ENCODE measurements around the gene IRAK2. TPM values are rescaled to one million over a fixed set of nuclear protein-coding genes. Genes with fewer than 3 reads are reported as not detected.
A peak's percentile ranks its signal among the peaks of the same experiment; 100 is the strongest.

The IRAK2 gene
- polyA plus RNA-seq, 6 donors from 2014 or later, result 8.2 to 12.6 (median 10.1) TPM

- H3K4me3 Mint-ChIP-seq, result peak overlapping the region in 1 of 8 donors; percentile 61
Observed at GRCh38 chr3:10187290-10187876, 22.7 kb downstream of the IRAK2 start.

DNA sequence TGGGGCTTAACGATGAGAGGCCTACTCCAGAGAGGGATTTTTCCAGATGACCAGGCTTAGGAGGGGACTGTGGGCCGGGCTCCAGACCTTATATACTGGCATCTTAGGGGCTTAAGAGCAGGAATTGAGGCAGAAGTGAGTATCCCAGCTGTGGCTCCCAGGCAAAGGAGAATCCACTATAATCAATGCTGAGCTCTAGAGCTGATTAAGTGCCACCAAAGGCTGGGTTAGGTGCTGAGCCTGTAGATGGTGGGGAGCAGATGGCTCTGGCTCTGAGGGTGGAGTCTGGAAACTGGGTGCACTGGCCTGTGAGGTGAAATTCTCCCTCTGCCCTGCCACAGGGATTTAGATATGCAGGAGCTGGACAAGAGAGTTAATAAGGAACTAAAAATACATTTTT, 23.2 kb downstream of the IRAK2 start:
- H3K9me3 Mint-ChIP-seq, result no peaks in the 10 kb centered on the region
- H3K27me3 Mint-ChIP-seq, result no peaks in the 10 kb centered on the region
- peaks cover 0 to 5% of the 10 kb centered on the region in 2 donors for H3K36me3 Mint-ChIP-seq
- no peak for ATAC-seq (ENCODE audit: low read depth in 2 of 2)
- peaks cover 45 to 80% (median 69%) of the 10 kb centered on the region in 3 donors for H3K4me1 Mint-ChIP-seq
- DNase-seq, result no peak
- H3K27ac Mint-ChIP-seq, result peak overlapping the region in 5 of 6 donors; percentile 8 to 93 (median 75)
- peak overlapping the region in 2 of 8 donors; percentile 23 to 66 for H3K4me3 Mint-ChIP-seq

More at GRCh38 chr3:10187290-10187876, 22.7 kb downstream of the IRAK2 start:
- ATAC-seq (ENCODE audit: low read depth in 2 of 2), result no peak
- Mint-ChIP-seq H3K36me3 (peaks cover 0 to 5% of the 10 kb centered on the region in 2 donors), H3K27me3 (no peaks in the 10 kb centered on the region), H3K27ac (peak overlapping the region; percentile 6 to 93 (median 64)), H3K9me3 (no peaks in the 10 kb centered on the region), H3K4me1 (peaks cover 39 to 80% (median 64%) of the 10 kb centered on the region in 3 donors)
- no peak for DNase-seq

DNA sequence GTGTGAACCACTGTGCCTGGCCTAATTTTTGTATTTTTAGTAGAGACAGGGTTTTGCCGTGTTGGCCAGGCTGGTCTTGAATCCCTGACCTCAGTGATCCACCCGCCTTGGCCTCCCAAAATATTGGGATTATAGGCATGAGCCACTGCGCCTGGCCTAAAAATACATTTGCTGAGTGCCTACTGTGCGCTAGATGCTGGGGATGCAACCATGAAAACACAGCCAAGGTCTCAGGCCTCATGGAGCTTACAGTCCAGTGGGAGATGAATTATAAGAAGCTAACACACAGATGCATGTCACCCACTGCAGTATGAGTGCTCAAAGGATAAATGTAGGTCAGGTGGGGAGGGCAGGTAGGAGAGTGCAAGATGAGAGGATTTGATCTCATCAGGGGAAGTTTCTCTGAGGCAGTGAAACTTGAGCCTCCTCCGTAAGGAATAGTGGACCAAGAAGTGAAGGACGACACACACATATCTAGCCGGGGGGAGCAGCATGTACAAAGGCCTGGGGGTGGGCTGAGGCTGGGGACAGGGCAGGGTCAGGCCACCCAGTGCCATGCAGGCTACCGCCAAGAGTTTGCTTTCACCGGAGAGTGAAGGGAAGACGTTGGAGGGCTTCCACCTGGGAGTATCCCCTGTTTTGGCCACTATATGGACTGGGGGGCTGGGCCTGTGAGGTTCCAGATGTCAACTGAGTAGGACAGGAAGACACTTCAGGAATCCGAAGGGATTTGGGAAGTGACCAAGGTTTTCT, 24.3 kb downstream of the IRAK2 start:
- H3K27ac Mint-ChIP-seq, result peak overlapping the region; percentile 79 to 94 (median 86)
- H3K4me1 Mint-ChIP-seq, result peaks cover 55 to 82% (median 75%) of the 10 kb centered on the region in 3 donors
- H3K27me3 Mint-ChIP-seq, result no peaks in the 10 kb centered on the region
- peaks cover 0 to 5% of the 10 kb centered on the region in 2 donors for H3K36me3 Mint-ChIP-seq
- no peaks in the 10 kb centered on the region for H3K9me3 Mint-ChIP-seq
- ATAC-seq (ENCODE audit: low read depth in 2 of 2) (no peak), DNase-seq (no peak)
- peak overlapping the region in 7 of 8 donors; percentile 6 to 86 (median 73) for H3K4me3 Mint-ChIP-seq

GRCh38 chr3:10189557-10190354, 25.0 kb downstream of the IRAK2 start:
- H3K4me3 Mint-ChIP-seq, result peak overlapping the region; percentile 51 to 86 (median 75)
- H3K4me1 Mint-ChIP-seq, result peaks cover 63 to 85% (median 78%) of the 10 kb centered on the region in 3 donors
- DNase-seq (no peak), ATAC-seq (ENCODE audit: low read depth in 2 of 2) (peak in 1 of 2 donors; percentile 17)
- H3K9me3 Mint-ChIP-seq, result no peaks in the 10 kb centered on the region
- H3K27me3 Mint-ChIP-seq, result no peaks in the 10 kb centered on the region
- peak overlapping the region; percentile 79 to 94 (median 86) for H3K27ac Mint-ChIP-seq
- peaks cover 0 to 5% of the 10 kb centered on the region in 2 donors for H3K36me3 Mint-ChIP-seq

- no peaks in the 10 kb centered on the region for H3K9me3 Mint-ChIP-seq
- no peaks in the 10 kb centered on the region for H3K36me3 Mint-ChIP-seq
- H3K27me3 Mint-ChIP-seq, result no peaks in the 10 kb centered on the region
- H3K4me3 Mint-ChIP-seq, result peak overlapping the region; percentile 60 to 91 (median 82)
- ATAC-seq (ENCODE audit: low read depth in 2 of 2) (peak; percentile 60 to 62), DNase-seq (peak; percentile 72)
- peak overlapping the region; percentile 99 to 100 (median 100) for H3K27ac Mint-ChIP-seq
- peaks cover 65 to 94% (median 79%) of the 10 kb centered on the region in 3 donors for H3K4me1 Mint-ChIP-seq
Observed at GRCh38 chr3:10192953-10193691, 28.4 kb downstream of the IRAK2 start.

- Mint-ChIP-seq H3K4me3 (peak overlapping the region; percentile 60 to 91 (median 82)), H3K36me3 (no peaks in the 10 kb centered on the region), H3K4me1 (peaks cover 70 to 96% (median 81%) of the 10 kb centered on the region in 3 donors), H3K27me3 (no peaks in the 10 kb centered on the region), H3K27ac (peak overlapping the region; percentile 99 to 100 (median 100)), H3K9me3 (no peaks in the 10 kb centered on the region)
- ATAC-seq (ENCODE audit: low read depth in 2 of 2) (no peak), DNase-seq (no peak)
Observed at GRCh38 chr3:10193692-10194327, 29.1 kb downstream of the IRAK2 start.

DNA sequence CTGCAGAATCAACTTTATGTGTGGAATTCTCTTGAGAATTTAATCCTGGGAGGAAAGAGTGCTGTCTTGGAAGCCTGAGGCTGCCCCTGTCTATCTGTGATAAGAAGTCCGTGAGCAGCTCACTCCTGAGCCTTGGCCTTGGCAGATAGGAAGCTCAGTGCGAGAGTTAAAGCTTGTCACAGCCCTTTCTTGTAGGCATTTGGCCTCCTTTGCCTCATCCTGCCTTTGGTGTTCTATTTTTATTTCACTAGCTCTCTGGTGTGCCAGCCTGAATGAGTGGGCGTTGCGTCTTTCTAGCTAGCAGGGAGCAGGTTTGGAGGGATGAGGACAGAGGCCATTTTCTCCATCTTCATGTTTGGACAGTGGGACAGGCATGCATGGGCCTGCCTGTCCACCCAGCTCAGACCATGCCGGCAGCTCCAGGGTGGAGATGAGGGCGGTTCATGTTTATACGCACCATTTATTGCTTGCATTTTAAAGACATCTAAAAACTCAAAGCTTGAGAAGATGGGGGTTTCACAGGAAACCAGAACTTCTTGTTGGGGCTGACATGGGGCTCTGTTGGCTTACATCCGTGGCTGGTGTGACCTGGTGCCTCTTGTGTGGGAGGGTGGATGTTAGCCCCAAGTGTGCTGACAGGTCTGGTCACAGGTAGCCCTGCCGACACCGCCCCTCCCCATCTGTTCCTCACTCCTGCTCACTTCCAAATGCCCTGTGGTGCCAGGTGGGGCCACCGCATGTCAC, 29.8 kb downstream of the IRAK2 start:
- H3K27me3 Mint-ChIP-seq, result no peaks in the 10 kb centered on the region
- ATAC-seq (ENCODE audit: low read depth in 2 of 2) (peak; percentile 52), DNase-seq (peak; percentile 74)
- H3K4me1 Mint-ChIP-seq, result peaks cover 70 to 96% (median 81%) of the 10 kb centered on the region in 3 donors
- no peaks in the 10 kb centered on the region for H3K9me3 Mint-ChIP-seq
- peak overlapping the region; percentile 99 to 100 (median 100) for H3K27ac Mint-ChIP-seq
- H3K36me3 Mint-ChIP-seq, result no peaks in the 10 kb centered on the region
- peak overlapping the region; percentile 60 to 91 (median 82) for H3K4me3 Mint-ChIP-seq

DNA sequence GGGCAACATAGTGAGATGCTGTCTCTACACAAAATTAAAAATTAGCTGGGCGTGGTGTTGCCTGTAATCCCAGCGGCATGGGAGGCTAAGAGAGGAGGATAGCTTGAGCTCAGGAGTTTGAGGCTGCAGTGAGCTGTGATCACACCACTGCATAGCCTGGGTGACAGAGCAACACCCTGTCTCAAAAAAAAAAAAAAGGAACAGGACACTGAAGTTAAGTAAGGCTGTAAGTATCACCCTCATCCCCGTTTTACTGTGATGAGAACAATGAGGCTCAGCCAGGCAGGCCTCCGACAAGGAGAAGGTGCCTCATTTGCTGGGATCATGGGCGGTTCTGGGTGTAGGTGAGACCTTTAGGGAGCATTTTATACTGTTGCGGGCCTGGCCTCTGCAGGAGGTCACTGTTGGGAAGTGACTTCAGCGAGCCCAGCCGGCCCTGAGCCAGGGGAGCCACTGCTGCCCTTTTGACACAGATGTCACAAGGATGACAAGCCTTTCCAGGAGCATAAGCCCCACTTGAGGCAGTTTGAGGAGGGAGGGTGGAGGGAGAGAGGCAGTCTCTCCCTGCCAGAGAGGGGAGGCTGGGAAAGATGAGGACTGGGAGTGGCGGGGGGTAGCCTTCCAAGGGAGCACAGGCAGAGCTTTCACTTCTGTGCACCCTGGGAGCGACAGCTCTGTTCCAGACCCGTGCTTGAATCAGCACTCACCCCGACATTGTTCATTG, 30.8 kb downstream of the IRAK2 start:
- Mint-ChIP-seq H3K4me1 (peaks cover 66 to 96% (median 79%) of the 10 kb centered on the region in 3 donors), H3K9me3 (no peaks in the 10 kb centered on the region)

GRCh38 chr3:10196389-10197052, 31.8 kb downstream of the IRAK2 start:
- Mint-ChIP-seq H3K9me3 (no peaks in the 10 kb centered on the region), H3K4me1 (peaks cover 70 to 98% (median 84%) of the 10 kb centered on the region in 3 donors), H3K36me3 (peaks cover 1 to 2% of the 10 kb centered on the region in 2 donors), H3K27me3 (no peaks in the 10 kb centered on the region), H3K4me3 (peak overlapping the region; percentile 40 to 91 (median 72)), H3K27ac (peak overlapping the region; percentile 96 to 100 (median 100))
- peak; percentile 7 to 8 for ATAC-seq (ENCODE audit: low read depth in 2 of 2)
- peak; percentile 64 for DNase-seq

More for the DNA sequence above, 30.8 kb downstream of the IRAK2 start:
- Mint-ChIP-seq H3K27ac (peak overlapping the region; percentile 99 to 100 (median 100)), H3K36me3 (no peaks in the 10 kb centered on the region), H3K27me3 (no peaks in the 10 kb centered on the region), H3K4me3 (peak overlapping the region; percentile 60 to 91 (median 82))
- ATAC-seq (ENCODE audit: low read depth in 2 of 2), result no peak
- DNase-seq, result no peak

DNA sequence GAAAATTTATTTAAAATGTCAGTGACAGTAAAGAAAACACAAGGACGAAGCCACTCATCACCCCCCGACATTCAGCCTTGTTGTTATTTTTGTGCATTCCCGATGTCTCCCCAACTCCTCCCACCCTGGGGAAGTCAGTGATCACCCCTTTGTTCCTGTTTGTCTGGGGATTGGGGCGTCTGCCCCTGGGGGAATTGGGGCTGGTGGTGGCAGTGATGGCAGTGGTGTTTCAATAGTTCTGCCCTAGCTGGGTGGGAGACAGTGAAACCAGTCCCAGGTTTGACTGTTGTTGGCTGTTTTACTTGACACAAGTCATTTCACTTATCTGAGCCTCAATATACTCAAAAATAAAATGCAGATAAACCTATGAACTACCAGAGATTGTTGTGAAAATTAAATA, 33.5 kb downstream of the IRAK2 start:
- no peaks in the 10 kb centered on the region for H3K27me3 Mint-ChIP-seq
- peaks cover 59 to 91% (median 73%) of the 10 kb centered on the region in 3 donors for H3K4me1 Mint-ChIP-seq
- peak overlapping the region; percentile 99 to 100 (median 100) for H3K27ac Mint-ChIP-seq
- ATAC-seq (ENCODE audit: low read depth in 2 of 2) (no peak), DNase-seq (no peak)
- H3K36me3 Mint-ChIP-seq, result peaks cover 8 to 10% of the 10 kb centered on the region in 2 donors
- peak overlapping the region; percentile 42 to 91 (median 77) for H3K4me3 Mint-ChIP-seq
- H3K9me3 Mint-ChIP-seq, result no peaks in the 10 kb centered on the region
